OCI-LY3 (cell line): Measurements from ENCODE around the gene PGGHG.

Experiments used
- EZH2phosphoT487 ChIP-seq: fragments of 200-600 bp; shearing (Covaris generic); IDR thresholded peaks from 2 replicates; pipeline ENCODE4 v1.6.1; 2018; ENCODE audit warnings: antibody characterized with exemption, mixed run types, low read depth
- TF ChIP-seq, protein P1 (sequence below): fragments of 200-600, 300-600 bp; sonication (generic); IDR thresholded peaks from 2 replicates; pipeline ENCODE4 v1.5.1; 2014; ENCODE audit warnings: antibody characterized with exemption, low read length, low read depth

DNA sequence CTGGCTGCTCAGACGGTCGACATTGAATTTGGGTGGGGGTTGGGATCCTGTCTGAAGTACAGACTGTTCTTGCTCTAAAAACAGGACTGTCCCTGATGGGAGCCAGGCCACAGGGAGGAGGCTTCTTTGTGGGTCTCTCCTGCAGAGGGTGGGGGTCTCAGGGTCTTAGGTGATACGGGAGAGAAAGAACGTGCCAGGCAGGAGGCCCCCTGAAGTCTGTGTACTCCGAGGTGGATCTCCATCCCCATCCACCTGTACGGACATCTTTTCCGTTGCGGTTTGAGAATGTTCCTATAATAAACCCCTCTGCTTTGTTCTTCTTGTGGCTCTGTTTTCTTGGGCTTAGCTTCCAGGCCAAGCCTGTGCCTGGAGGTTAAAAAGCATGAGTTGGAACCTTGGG lies 36.3 kb upstream of the PGGHG start:
- no peak for TF ChIP-seq EZH2phosphoT487
- TF ChIP-seq, protein P1, sequence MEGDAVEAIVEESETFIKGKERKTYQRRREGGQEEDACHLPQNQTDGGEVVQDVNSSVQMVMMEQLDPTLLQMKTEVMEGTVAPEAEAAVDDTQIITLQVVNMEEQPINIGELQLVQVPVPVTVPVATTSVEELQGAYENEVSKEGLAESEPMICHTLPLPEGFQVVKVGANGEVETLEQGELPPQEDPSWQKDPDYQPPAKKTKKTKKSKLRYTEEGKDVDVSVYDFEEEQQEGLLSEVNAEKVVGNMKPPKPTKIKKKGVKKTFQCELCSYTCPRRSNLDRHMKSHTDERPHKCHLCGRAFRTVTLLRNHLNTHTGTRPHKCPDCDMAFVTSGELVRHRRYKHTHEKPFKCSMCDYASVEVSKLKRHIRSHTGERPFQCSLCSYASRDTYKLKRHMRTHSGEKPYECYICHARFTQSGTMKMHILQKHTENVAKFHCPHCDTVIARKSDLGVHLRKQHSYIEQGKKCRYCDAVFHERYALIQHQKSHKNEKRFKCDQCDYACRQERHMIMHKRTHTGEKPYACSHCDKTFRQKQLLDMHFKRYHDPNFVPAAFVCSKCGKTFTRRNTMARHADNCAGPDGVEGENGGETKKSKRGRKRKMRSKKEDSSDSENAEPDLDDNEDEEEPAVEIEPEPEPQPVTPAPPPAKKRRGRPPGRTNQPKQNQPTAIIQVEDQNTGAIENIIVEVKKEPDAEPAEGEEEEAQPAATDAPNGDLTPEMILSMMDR, result no peak
